Uterus (tissue), 2 donors: Measurements from ENCODE around the gene REEP5.

Experiments used
- POLR2A ChIP-seq, 2 donors: fragments of 450-650 bp; IDR thresholded peaks; one replicate each; pipeline ENCODE4 v1.6.1; 2016; ENCODE audit warnings: antibody characterized with exemption in 2 of 2, mild to moderate bottlenecking in 1 of 2, moderate library complexity in 1 of 2
- TF ChIP-seq, protein P1 (sequence below), 4 experiments: fragments of 200-600 bp in 2 of 4; fragments of 450-650 bp in 2 of 4; sonication (generic) in 2 of 4; IDR thresholded peaks; one replicate each; pipeline ENCODE4 v1.5.1; 2016 to 2019; ENCODE audit warnings: antibody characterized with exemption in 4 of 4, mild to moderate bottlenecking in 2 of 4, moderate library complexity in 1 of 4

DNA sequence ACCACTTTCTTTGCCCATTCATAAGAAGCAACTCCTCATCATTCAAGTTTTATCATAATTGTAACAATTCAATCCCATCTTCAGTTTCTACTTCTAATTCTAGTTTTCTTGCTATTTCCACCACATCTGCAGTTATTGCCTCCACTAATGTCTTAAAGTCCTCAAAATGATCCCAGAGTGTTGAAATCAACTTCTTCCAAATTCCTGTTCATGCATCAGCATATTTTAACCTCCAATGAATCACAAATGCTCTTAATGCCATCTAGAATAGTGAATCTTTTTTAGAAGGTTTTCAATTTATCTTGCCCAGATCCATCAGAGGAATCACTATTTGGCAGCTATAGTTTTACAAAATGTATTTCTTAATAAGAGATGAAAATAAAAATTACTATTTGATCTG is 64.2 kb downstream of the REEP5 start:
- TF ChIP-seq, protein P1, sequence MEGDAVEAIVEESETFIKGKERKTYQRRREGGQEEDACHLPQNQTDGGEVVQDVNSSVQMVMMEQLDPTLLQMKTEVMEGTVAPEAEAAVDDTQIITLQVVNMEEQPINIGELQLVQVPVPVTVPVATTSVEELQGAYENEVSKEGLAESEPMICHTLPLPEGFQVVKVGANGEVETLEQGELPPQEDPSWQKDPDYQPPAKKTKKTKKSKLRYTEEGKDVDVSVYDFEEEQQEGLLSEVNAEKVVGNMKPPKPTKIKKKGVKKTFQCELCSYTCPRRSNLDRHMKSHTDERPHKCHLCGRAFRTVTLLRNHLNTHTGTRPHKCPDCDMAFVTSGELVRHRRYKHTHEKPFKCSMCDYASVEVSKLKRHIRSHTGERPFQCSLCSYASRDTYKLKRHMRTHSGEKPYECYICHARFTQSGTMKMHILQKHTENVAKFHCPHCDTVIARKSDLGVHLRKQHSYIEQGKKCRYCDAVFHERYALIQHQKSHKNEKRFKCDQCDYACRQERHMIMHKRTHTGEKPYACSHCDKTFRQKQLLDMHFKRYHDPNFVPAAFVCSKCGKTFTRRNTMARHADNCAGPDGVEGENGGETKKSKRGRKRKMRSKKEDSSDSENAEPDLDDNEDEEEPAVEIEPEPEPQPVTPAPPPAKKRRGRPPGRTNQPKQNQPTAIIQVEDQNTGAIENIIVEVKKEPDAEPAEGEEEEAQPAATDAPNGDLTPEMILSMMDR (IDR thresholded peaks at IDR 0.05), result no peak
- TF ChIP-seq POLR2A (IDR thresholded peaks at IDR 0.05), result no peak
